Prostate gland (tissue), 2 donors: Measurements from ENCODE around the gene GFOD2. TPM values are rescaled to one million over a fixed set of nuclear protein-coding genes. Genes with fewer than 3 reads are reported as not detected.
A peak's percentile ranks its signal among the peaks of the same experiment; 100 is the strongest.

Experiments
- DNase-seq: peaks from one replicate; pipeline ENCODE4 v3.0.0-alpha.2; 2019; ENCODE audit warnings: low spot score
- H3K27ac ChIP-seq, 2 donors: fragments of 200-600 bp; sonication (generic); 2 replicates each; pipeline ENCODE4 v1.5.1; 2017 to 2019
- H3K27me3 ChIP-seq: fragments of 200-600 bp; sonication (generic); replicated peaks from 2 replicates; pipeline ENCODE4 v1.5.1; 2019; ENCODE audit not compliant: insufficient read depth
- H3K36me3 ChIP-seq, 2 donors: fragments of 200-600 bp; sonication (generic); 1 replicate in 1 of 2; 2 replicates in 1 of 2; pipeline versions ENCODE4 v1.5.1 to v1.8.1; 2017 to 2019
- H3K4me1 ChIP-seq: fragments of 200-600 bp; sonication (generic); replicated peaks from 2 replicates; pipeline ENCODE4 v1.5.1; 2019
- H3K4me3 ChIP-seq, 2 donors: fragments of 200-600 bp; sonication (generic); 2 replicates each; pipeline ENCODE4 v1.5.1; 2017 to 2019
- H3K9me3 ChIP-seq: fragments of 200-600 bp; sonication (generic); 2 replicates; pipeline ENCODE4 v1.5.1; 2017
- POLR2A ChIP-seq: fragments of 450-650 bp; IDR thresholded peaks from one replicate; pipeline ENCODE4 v1.6.1; 2016; ENCODE audit warnings: antibody characterized with exemption, mild to moderate bottlenecking
- POLR2AphosphoS5 ChIP-seq: sonication (generic); formaldehyde crosslinking; IDR thresholded peaks from one replicate; pipeline ENCODE4 v1.6.1; 2017; ENCODE audit warnings: antibody characterized with exemption
- WGBS: methylation state at CpG from one replicate; pipeline ENCODE4 v1.1.5; 2018; 5-methylcytosine and 5-hydroxymethylcytosine counted together
- intact Hi-C: fragments of 100-400 bp; cut with DNase I; formaldehyde crosslinking; loops from one replicate; pipeline ENCODE4 v1.14.2; 2022
- total RNA-seq, 2 donors: library from RNA; depleted of rRNA; stranded (reverse); fragments of >200 nt; gene quantifications; one replicate each; pipeline ENCODE4 v1.1.0, GENCODE V29; 2016
- TF ChIP-seq, protein P1 (sequence below), 4 experiments: fragments of 200-600 bp in 2 of 4; fragments of 450-650 bp in 2 of 4; sonication (generic) in 2 of 4; IDR thresholded peaks; 1 replicate in 3 of 4; 2 replicates in 1 of 4; pipeline ENCODE4 v1.5.1; 2016 to 2019; ENCODE audit warnings: antibody characterized with exemption in 4 of 4, mild to moderate bottlenecking in 2 of 4, moderate library complexity in 2 of 4

GFOD2 gene
- total RNA-seq, 2 donors from 2014 or later, result 16.0 to 27.4 TPM

DNA sequence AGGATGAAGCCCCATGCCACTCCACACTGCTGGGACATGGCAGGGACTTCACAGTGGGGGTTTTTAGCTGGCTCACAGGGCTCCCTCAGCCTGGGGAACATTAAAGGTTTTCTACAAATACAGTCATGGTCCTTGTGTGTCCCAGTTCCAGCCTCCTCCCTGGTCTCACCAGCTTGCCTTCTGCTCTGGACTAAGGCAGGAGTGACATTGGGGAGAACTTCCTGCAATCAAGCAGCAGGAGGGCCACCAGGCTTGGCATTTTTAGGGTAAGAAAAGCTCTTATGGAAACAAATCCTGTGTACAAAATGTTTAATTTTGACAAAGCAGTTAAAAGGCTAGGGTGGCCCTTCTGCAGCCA, 56.5 kb downstream of the GFOD2 start:
- TF ChIP-seq POLR2A, result no peak
- TF ChIP-seq POLR2AphosphoS5, result no peak
- TF ChIP-seq, protein P1, sequence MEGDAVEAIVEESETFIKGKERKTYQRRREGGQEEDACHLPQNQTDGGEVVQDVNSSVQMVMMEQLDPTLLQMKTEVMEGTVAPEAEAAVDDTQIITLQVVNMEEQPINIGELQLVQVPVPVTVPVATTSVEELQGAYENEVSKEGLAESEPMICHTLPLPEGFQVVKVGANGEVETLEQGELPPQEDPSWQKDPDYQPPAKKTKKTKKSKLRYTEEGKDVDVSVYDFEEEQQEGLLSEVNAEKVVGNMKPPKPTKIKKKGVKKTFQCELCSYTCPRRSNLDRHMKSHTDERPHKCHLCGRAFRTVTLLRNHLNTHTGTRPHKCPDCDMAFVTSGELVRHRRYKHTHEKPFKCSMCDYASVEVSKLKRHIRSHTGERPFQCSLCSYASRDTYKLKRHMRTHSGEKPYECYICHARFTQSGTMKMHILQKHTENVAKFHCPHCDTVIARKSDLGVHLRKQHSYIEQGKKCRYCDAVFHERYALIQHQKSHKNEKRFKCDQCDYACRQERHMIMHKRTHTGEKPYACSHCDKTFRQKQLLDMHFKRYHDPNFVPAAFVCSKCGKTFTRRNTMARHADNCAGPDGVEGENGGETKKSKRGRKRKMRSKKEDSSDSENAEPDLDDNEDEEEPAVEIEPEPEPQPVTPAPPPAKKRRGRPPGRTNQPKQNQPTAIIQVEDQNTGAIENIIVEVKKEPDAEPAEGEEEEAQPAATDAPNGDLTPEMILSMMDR (IDR thresholded peaks at IDR 0.05), result no peak
- no peak for DNase-seq
- Histone ChIP-seq H3K4me3 (no peak overlapping the region), H3K9me3 (no peaks in the 10 kb centered on the region), H3K27me3 (no peaks in the 10 kb centered on the region), H3K27ac (no peak overlapping the region), H3K36me3 (no peaks in the 10 kb centered on the region), H3K4me1 (peaks cover 9% of the 10 kb centered on the region)
- intact Hi-C loops, result loop anchor here (5.0 to 10.0 kb wide), 2 partner anchors 138 to 180 kb away; partner anchors contain the start of genes RIPOR1 and THAP11

DNA sequence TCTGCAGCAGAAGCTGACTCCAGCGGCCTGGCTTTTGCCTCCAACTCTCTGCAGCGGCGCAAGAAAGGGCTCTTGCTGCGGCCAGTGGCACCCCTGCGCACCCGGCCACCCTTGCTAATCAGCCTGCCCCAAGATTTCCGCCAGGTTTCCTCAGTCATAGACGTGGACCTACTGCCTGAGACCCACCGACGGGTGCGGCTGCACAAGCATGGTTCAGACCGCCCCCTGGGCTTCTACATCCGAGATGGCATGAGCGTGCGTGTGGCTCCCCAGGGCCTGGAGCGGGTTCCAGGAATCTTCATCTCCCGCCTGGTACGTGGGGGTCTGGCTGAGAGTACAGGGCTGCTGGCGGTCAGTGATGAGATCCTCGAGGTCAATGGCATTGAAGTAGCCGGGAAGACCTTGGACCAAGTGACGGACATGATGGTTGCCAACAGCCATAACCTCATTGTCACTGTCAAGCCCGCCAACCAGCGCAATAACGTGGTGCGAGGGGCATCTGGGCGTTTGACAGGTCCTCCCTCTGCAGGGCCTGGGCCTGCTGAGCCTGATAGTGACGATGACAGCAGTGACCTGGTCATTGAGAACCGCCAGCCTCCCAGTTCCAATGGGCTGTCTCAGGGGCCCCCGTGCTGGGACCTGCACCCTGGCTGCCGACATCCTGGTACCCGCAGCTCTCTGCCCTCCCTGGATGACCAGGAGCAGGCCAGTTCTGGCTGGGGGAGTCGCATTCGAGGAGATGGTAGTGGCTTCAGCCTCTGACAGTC, 57.0 kb downstream of the GFOD2 start:
- H3K27me3 ChIP-seq, result no peaks in the 10 kb centered on the region
- no peak overlapping the region for H3K27ac ChIP-seq
- DNase-seq, result no peak
- H3K9me3 ChIP-seq, result no peaks in the 10 kb centered on the region
- H3K4me3 ChIP-seq, result no peak overlapping the region
- intact Hi-C loops, result loop anchor here (5.0 to 10.0 kb wide), 2 partner anchors 137 to 180 kb away; partner anchors contain the start of genes RIPOR1 and THAP11
- H3K36me3 ChIP-seq, result no peaks in the 10 kb centered on the region
- 93% methylated on average over 34 of the region's 34 CpGs for WGBS
- H3K4me1 ChIP-seq, result peaks cover 4% of the 10 kb centered on the region
- TF ChIP-seq, protein P1 (IDR thresholded peaks at IDR 0.05), result no peak
- TF ChIP-seq POLR2A (no peak), POLR2AphosphoS5 (no peak)

DNA sequence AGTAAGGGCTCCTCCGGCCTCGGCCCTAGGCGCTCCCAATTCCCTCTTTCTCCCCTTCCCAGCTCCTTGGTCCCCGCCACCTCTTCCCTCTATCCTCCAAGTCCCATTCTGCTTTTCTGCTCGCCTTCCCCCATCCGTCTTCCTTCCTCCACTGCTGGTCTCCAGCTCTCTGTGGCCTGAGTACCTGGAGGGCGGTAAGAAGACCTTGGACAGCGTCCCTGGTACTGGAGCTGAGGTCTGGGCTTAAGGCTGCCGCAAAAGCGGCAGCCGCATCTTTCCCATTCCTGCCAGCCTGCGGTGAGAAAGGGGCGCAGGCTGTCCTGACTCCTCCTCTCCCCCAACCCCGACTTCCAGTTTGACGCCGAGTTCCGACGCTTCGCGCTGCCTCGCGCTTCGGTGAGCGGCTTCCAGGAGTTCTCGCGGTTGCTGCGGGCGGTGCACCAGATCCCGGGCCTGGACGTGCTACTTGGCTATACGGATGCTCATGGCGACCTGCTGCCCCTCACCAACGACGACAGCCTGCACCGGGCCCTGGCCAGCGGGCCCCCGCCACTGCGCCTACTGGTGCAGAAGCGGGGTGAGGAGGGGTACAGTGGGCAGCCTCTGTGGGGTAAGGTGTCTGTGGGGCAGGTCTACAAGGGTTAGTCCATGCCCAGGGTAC, 57.9 kb downstream of the GFOD2 start:
- H3K27ac ChIP-seq, result peak overlapping the region; percentile 80 to 96
- no peaks in the 10 kb centered on the region for H3K27me3 ChIP-seq
- H3K4me1 ChIP-seq, result peaks cover 4% of the 10 kb centered on the region
- no peaks in the 10 kb centered on the region for H3K9me3 ChIP-seq
- no peaks in the 10 kb centered on the region for H3K36me3 ChIP-seq
- 12% methylated on average over 38 of the region's 39 CpGs for WGBS
- intact Hi-C loops, result loop anchor here (5.0 to 10.0 kb wide), 2 partner anchors 136 to 181 kb away; partner anchors contain the start of genes RIPOR1 and THAP11
- no peak for DNase-seq
- TF ChIP-seq, protein P1 (IDR thresholded peaks at IDR 0.05), result no peak
- TF ChIP-seq POLR2AphosphoS5 (no peak), POLR2A (no peak)
- H3K4me3 ChIP-seq, result peak overlapping the region; percentile 70 to 81

DNA sequence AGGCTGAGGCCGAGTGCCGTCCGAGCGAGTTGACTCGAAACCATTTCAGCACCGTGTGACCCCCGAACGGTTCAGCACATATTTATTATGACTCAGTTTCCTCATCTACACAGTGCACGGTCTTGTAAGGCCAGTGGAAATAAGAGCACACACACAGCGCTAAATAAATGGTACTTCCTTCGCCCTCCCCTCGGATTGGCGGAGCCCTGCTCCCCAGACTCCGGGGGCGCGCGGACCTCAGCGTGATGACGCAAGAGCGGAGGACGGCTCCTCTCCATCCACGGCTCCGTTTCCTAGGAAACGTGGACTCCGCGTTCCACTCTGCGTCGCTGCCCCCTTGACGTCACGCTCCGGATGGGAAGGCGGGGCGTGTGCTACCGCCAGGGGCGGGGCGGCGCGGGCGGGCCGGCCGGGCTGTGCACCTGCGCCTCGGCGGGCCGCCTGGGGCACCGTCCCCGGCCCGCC, 58.5 kb downstream of the GFOD2 start, which contains the start of gene PARD6A:
PARD6A (plus strand) TSS at position 397 of the 465 bp plus-strand sequence. CDS start 79 bp downstream, outside the sequence.
- peak; percentile 85 for DNase-seq
- WGBS, result 0% methylated on average over 31 of the region's 48 CpGs
- H3K36me3 ChIP-seq, result no peaks in the 10 kb centered on the region
- intact Hi-C loops, result loop anchor here (5.0 to 10.0 kb wide), 2 partner anchors 136 to 182 kb away; partner anchors contain the start of genes RIPOR1 and THAP11
- H3K27ac ChIP-seq, result peak within 1 kb of the TSS; percentile 80 to 96
- H3K4me3 ChIP-seq, result peak within 1 kb of the TSS; percentile 70 to 81
- no peaks in the 10 kb centered on the region for H3K27me3 ChIP-seq
- TF ChIP-seq POLR2AphosphoS5 (peak; percentile 42), POLR2A (no peak)
- TF ChIP-seq, protein P1 (IDR thresholded peaks at IDR 0.05), result peak in 2 of 4 experiments; percentile 39 to 43
- H3K4me1 ChIP-seq, result peaks cover 4% of the 10 kb centered on the region
- H3K9me3 ChIP-seq, result no peaks in the 10 kb centered on the region
